A172 (cell line): ENCODE results near the gene VPS41. TPM values are rescaled to one million over a fixed set of nuclear protein-coding genes. Genes with fewer than 3 reads are reported as not detected.

ENCODE experiments used
- total RNA-seq: library from RNA; depleted of rRNA; stranded (reverse); fragments of >200 nt; shearing (Covaris generic); gene quantifications from 2 replicates; pipeline ENCODE4 v1.2.3, GENCODE V29; 2014; rRNA removed

VPS41 gene
- total RNA-seq, 1 experiment from 2014 or later: 116 TPM

Other genes starting within 250 kb of the VPS41 start
- gene POU6F2, start 68.7 kb upstream of the VPS41 start, total RNA-seq: not detected in 2 replicates